ENCODE measurements around the gene DOCK2. TPM values are rescaled to one million over a fixed set of nuclear protein-coding genes. Genes with fewer than 3 reads are reported as not detected.

Gene DOCK2
- total RNA-seq, 1 donor from 2014 or later: 108 TPM

DNA sequence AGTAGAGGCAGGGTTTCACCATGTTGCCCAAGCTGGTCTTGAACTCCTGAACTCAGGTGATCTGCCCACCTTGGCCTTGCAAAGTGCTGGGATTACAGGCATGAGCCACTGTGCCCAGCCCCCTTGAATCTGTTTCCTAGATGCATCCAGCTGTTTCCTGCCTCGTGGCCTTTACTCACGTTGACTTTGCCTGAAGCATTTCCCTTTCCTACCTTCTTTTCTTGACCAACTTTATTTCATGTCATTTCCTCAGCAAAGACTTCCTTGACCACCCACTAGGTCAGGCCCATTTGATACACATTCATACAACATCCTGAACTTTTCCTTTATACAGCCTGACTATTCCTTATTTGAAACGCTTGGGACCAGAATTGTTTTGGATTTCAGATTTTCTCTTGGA is 51.0 kb downstream of the DOCK2 start:
- no peaks in the 10 kb centered on the region for H3K9me3 ChIP-seq
- no peak overlapping the region for H3K4me3 ChIP-seq
- no peak for ATAC-seq
- no peaks in the 10 kb centered on the region for H3K4me1 ChIP-seq
- peaks cover 24% of the 10 kb centered on the region for H3K36me3 ChIP-seq
- no peak for TF ChIP-seq CTCF (IDR thresholded peaks at IDR 0.05)
- DNase-seq: no peak
- intact Hi-C loops (cut with DNase I): no loop called here
- no peak overlapping the region for H3K27ac ChIP-seq
- H3K27me3 ChIP-seq (ENCODE audit: low read depth): no peaks in the 10 kb centered on the region

- no peak for TF ChIP-seq CTCF (IDR thresholded peaks at IDR 0.05)
- Histone ChIP-seq H3K27ac (no peak overlapping the region), H3K4me1 (no peaks in the 10 kb centered on the region), H3K9me3 (no peaks in the 10 kb centered on the region), H3K4me3 (no peak overlapping the region), H3K36me3 (peaks cover 26% of the 10 kb centered on the region), H3K27me3 (ENCODE audit: low read depth) (no peaks in the 10 kb centered on the region)
- ATAC-seq (no peak), DNase-seq (no peak)
- intact Hi-C loops (cut with DNase I): no loop called here
Observed at GRCh38 chr5:169691471-169691870, 54.4 kb downstream of the DOCK2 start.

DNA sequence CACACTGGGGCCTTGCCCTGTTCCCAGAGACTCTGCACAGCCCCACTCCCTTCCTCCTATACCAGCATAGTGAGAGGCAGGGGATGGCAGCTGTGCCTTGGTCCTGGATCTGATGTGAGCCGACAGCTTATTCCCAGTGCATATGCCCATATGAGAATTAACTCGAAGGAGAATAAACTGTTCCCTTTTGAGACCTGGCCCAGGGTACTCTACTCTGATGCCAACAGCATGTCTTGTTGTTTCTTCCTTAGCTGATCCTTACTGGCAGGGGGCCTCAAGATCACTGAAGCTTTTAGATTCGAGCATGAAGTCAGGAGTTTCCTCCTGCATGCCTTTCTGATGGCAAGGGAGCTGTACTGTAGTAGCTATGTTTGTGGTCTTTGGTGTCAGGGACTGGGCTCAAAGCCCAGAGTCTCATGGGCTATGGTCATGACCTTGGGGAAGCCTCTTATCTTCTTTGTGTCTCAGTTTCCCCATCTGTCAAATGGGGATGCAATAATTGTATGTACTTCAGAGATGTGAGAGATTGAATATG is 57.1 kb downstream of the DOCK2 start:
- H3K27me3 ChIP-seq (ENCODE audit: low read depth): no peaks in the 10 kb centered on the region
- DNase-seq: no peak
- H3K4me3 ChIP-seq: no peak overlapping the region
- no peak overlapping the region for H3K27ac ChIP-seq
- no peak for ATAC-seq
- TF ChIP-seq CTCF (IDR thresholded peaks at IDR 0.05): no peak
- H3K4me1 ChIP-seq: no peaks in the 10 kb centered on the region
- H3K36me3 ChIP-seq: peaks cover 32% of the 10 kb centered on the region
- intact Hi-C loops (cut with DNase I): no loop called here
- H3K9me3 ChIP-seq: no peaks in the 10 kb centered on the region

GRCh38 chr5:169695025-169695625 is 58.0 kb downstream of the DOCK2 start:
- H3K4me1 ChIP-seq: no peaks in the 10 kb centered on the region

GRCh38 chr5:169695919-169696490 is 58.9 kb downstream of the DOCK2 start:
- peaks cover 40% of the 10 kb centered on the region for H3K36me3 ChIP-seq
- H3K27ac ChIP-seq: no peak overlapping the region
- no peaks in the 10 kb centered on the region for H3K9me3 ChIP-seq
- no peak for TF ChIP-seq CTCF (IDR thresholded peaks at IDR 0.05)
- no peak for ATAC-seq
- no peak overlapping the region for H3K4me3 ChIP-seq
- DNase-seq: no peak
- H3K27me3 ChIP-seq (ENCODE audit: low read depth): no peaks in the 10 kb centered on the region
- intact Hi-C loops (cut with DNase I): no loop called here
- H3K4me1 ChIP-seq: no peaks in the 10 kb centered on the region

More at GRCh38 chr5:169695025-169695625, 58.0 kb downstream of the DOCK2 start:
- intact Hi-C loops (cut with DNase I): no loop called here
- no peak overlapping the region for H3K27ac ChIP-seq
- H3K36me3 ChIP-seq: peaks cover 35% of the 10 kb centered on the region
- no peak overlapping the region for H3K4me3 ChIP-seq
- no peak for DNase-seq
- H3K27me3 ChIP-seq (ENCODE audit: low read depth): no peaks in the 10 kb centered on the region
- no peak for TF ChIP-seq CTCF (IDR thresholded peaks at IDR 0.05)
- no peak for ATAC-seq
- no peaks in the 10 kb centered on the region for H3K9me3 ChIP-seq
